IMR-90 (cell line): ENCODE results near the gene FAM110D. TPM values are rescaled to one million over a fixed set of nuclear protein-coding genes. Genes with fewer than 3 reads are reported as not detected.

Experiments
- ATAC-seq: fragments of 200-7000 bp; cut with Tn5 transposase; 2 replicates; pipeline ENCODE4 v1.9.1; 2020; ENCODE audit warnings: low read depth, mild to moderate bottlenecking, moderate library complexity
- BruUV-seq: library from RNA; stranded (reverse); fragments of 400-500 nt; replicated peaks from 2 replicates; lab custom pipeline; 2021; lab: Mats Ljungman, UMichigan
- CTCF ChIA-PET: fragments of 300-600 bp; formaldehyde crosslinking; extraction: SDS; loops from one replicate; lab custom pipeline; 2021; ENCODE audit warnings: antibody characterized with exemption; lab: Yijun Ruan, JAX
- POLR2A ChIA-PET: fragments of 300-600 bp; sonication (Branson Sonifier 250); formaldehyde crosslinking; loops from one replicate; lab custom pipeline; 2022; ENCODE audit warnings: antibody characterized with exemption; ENCODE audit not compliant: unreplicated experiment; lab: Charles Lee
- DNase-seq: peaks from one replicate; pipeline ENCODE4 v3.0.0; 2013
- H2AFZ ChIP-seq: replicated peaks from 2 replicates; pipeline ENCODE3; 2013; ENCODE audit warnings: low read length, mild to moderate bottlenecking; ENCODE audit not compliant: poor library complexity
- H2AK5ac ChIP-seq: 2 replicates; pipeline ENCODE4 v1.6.1; 2013; ENCODE audit warnings: low read depth, low read length, inconsistent platforms
- H2AK9ac ChIP-seq: replicated peaks from 2 replicates; pipeline ENCODE3; 2013; ENCODE audit warnings: mild to moderate bottlenecking, low read depth, low read length, moderate library complexity; ENCODE audit not compliant: poor library complexity
- H2BK120ac ChIP-seq: 2 replicates; pipeline ENCODE4 v1.6.1; 2013; ENCODE audit warnings: low read depth, low read length, inconsistent platforms
- H2BK15ac ChIP-seq: 3 replicates; pipeline ENCODE4 v1.6.1; 2013; ENCODE audit warnings: low read depth, low read length, inconsistent platforms
- H2BK20ac ChIP-seq: 2 replicates; pipeline ENCODE4 v1.6.1; 2013; ENCODE audit warnings: low read depth, mild to moderate bottlenecking, inconsistent platforms, low read length, moderate library complexity
- H2BK5ac ChIP-seq: 2 replicates; pipeline ENCODE4 v1.6.1; 2013; ENCODE audit warnings: mild to moderate bottlenecking, low read depth, low read length, inconsistent platforms; ENCODE audit not compliant: poor library complexity, severe bottlenecking
- H3K14ac ChIP-seq: replicated peaks from 2 replicates; pipeline ENCODE4 v1.6.1; 2013; ENCODE audit warnings: low read depth, low read length, inconsistent platforms
- H3K18ac ChIP-seq: 2 replicates; pipeline ENCODE4 v1.6.1; 2013; ENCODE audit warnings: low read depth, low read length, control low read depth
- H3K23ac ChIP-seq: 2 replicates; pipeline ENCODE4 v1.6.1; 2013; ENCODE audit warnings: low read depth, low read length, inconsistent platforms
- H3K27ac ChIP-seq: 2 replicates; pipeline ENCODE4 v1.5.1; 2013; ENCODE audit warnings: mild to moderate bottlenecking, control low read depth, low read length; ENCODE audit not compliant: insufficient read depth
- H3K27me3 ChIP-seq: 2 replicates; pipeline ENCODE4 v1.6.1; 2013; ENCODE audit warnings: low read length; ENCODE audit not compliant: control insufficient read depth, insufficient read depth
- H3K36me3 ChIP-seq: 2 replicates; pipeline ENCODE4 v1.6.1; 2013; ENCODE audit warnings: low read length, mixed read lengths; ENCODE audit not compliant: control insufficient read depth, insufficient read depth
- H3K4ac ChIP-seq: 2 replicates; pipeline ENCODE4 v1.6.1; 2013; ENCODE audit warnings: low read depth, low read length, inconsistent platforms
- H3K4me1 ChIP-seq: 2 replicates; pipeline ENCODE4 v1.6.1; 2013; ENCODE audit warnings: low read length, mixed read lengths; ENCODE audit not compliant: control insufficient read depth, insufficient read depth
- H3K4me2 ChIP-seq: 2 replicates; pipeline ENCODE4 v1.6.1; 2013; ENCODE audit warnings: low read depth, mild to moderate bottlenecking, control low read depth, low read length, moderate library complexity
- H3K4me3 ChIP-seq: 2 replicates; pipeline ENCODE4 v1.5.1; 2013; ENCODE audit warnings: low read depth, mild to moderate bottlenecking, control low read depth, low read length, moderate library complexity; ENCODE audit not compliant: insufficient read depth
- H3K56ac ChIP-seq: 2 replicates; pipeline ENCODE4 v1.6.1; 2013; ENCODE audit warnings: low read length, inconsistent platforms; ENCODE audit not compliant: insufficient read depth; ENCODE audit errors: extremely low read depth
- H3K79me1 ChIP-seq, 2 experiments: 2 replicates each; pipeline ENCODE4 v1.6.1; 2013; ENCODE audit warnings: low read length in 2 of 2, inconsistent platforms in 1 of 2, low read depth in 1 of 2
- H3K9ac ChIP-seq: 2 replicates; pipeline ENCODE4 v1.6.1; 2013; ENCODE audit warnings: low read depth, low read length, control low read depth
- H3K9me1 ChIP-seq: 2 replicates; pipeline ENCODE4 v1.6.1; 2013; ENCODE audit warnings: low read length, inconsistent platforms; ENCODE audit not compliant: insufficient read depth
- H3K9me3 ChIP-seq: 2 replicates; pipeline ENCODE4 v1.6.1; 2013; ENCODE audit warnings: low read length; ENCODE audit not compliant: control insufficient read depth, insufficient read depth
- H4K20me1 ChIP-seq: 2 replicates; pipeline ENCODE4 v1.6.1; 2013; ENCODE audit warnings: low read length, inconsistent platforms; ENCODE audit not compliant: insufficient read depth
- H4K5ac ChIP-seq: 2 replicates; pipeline ENCODE4 v1.6.1; 2013; ENCODE audit warnings: mild to moderate bottlenecking, low read depth, low read length, control low read depth
- H4K8ac ChIP-seq, 2 experiments: 2 replicates each; pipeline ENCODE4 v1.6.1; 2013; ENCODE audit warnings: low read depth in 2 of 2, low read length in 2 of 2, control low read depth in 1 of 2, inconsistent platforms in 1 of 2
- H4K91ac ChIP-seq: 2 replicates; pipeline ENCODE4 v1.6.1; 2013; ENCODE audit warnings: low read depth, low read length, inconsistent platforms; ENCODE audit not compliant: insufficient read depth
- CEBPB ChIP-seq: IDR thresholded peaks from 2 replicates; pipeline ENCODE4 v1.6.1; 2012; ENCODE audit warnings: low read depth, low read length, improper control_type of control experiment
- CTCF ChIP-seq: conservative IDR thresholded peaks from 2 replicates; pipeline ENCODE4 v1.5.1; 2012; ENCODE audit warnings: mild to moderate bottlenecking, low read depth, low read length, improper control_type of control experiment
- MXI1 ChIP-seq: IDR thresholded peaks from 2 replicates; pipeline ENCODE4 v1.6.1; 2012; ENCODE audit warnings: low read depth, mild to moderate bottlenecking, low read length, moderate library complexity, borderline replicate concordance
- RAD21 ChIP-seq: IDR thresholded peaks from 2 replicates; pipeline ENCODE4 v1.6.1; 2012; ENCODE audit warnings: low read length, improper control_type of control experiment
- RCOR1 ChIP-seq: IDR thresholded peaks from 2 replicates; pipeline ENCODE4 v1.6.1; 2012; ENCODE audit warnings: mild to moderate bottlenecking, low read length, improper control_type of control experiment; ENCODE audit not compliant: insufficient replicate concordance
- SMC3 ChIP-seq: fragments of 150-350 bp; IDR thresholded peaks from 2 replicates; pipeline ENCODE4 v1.6.1; 2016; ENCODE audit warnings: low read depth, mild to moderate bottlenecking, antibody characterized with exemption, low read length, moderate library complexity
- WGBS, 2 experiments: methylation state at CpG; one replicate each; pipeline versions ENCODE4 v1.1.5 to v1.1.7; 2013; ENCODE audit warnings: missing lambda C conversion rate in 2 of 2; ENCODE audit not compliant: insufficient read length in 1 of 2; ENCODE audit errors: extremely low coverage in 2 of 2; 5-methylcytosine and 5-hydroxymethylcytosine counted together
- dilution Hi-C: fragments of 300-500 bp; cut with HindIII; formaldehyde crosslinking; loops from one replicate; pipeline ENCODE4 v1.14.3; 2018; ENCODE audit warnings: low sequenced_read_pairs; ENCODE audit not compliant: unreplicated experiment
- in situ Hi-C: fragments of 300-500 bp; cut with MboI; formaldehyde crosslinking; loops from 3 replicates; pipeline ENCODE4 v1.14.3; 2019; ENCODE audit warnings: low sequenced_read_pairs, inconsistent platforms, mixed read lengths
- intact Hi-C: fragments of 100-400 bp; cut with micrococcal nuclease; formaldehyde crosslinking; loops from 2 replicates; pipeline ENCODE4 v1.10.0; 2022
- polyA plus RNA-seq, 3 experiments: library from polyadenylated mRNA; depleted of rRNA; stranded (reverse); fragments of >200 nt; gene quantifications; 2 replicates each; pipeline ENCODE4 v1.2.3, GENCODE V29; 2012; ENCODE audit warnings: low replicate concordance in 1 of 3
- total RNA-seq: library from RNA; depleted of rRNA; stranded (reverse); fragments of >200 nt; gene quantifications from 2 replicates; pipeline ENCODE4 v1.2.3, GENCODE V29; 2012

FAM110D gene
- total and polyA plus RNA-seq, 2 of the 4 experiments (the other 2 are of a cell fraction), result not detected

GRCh38 chr1:26145041-26145959 is 13.6 kb upstream of the FAM110D start:
- Histone ChIP-seq H4K20me1 (no peaks in the 10 kb centered on the region), H3K9ac (no peak overlapping the region), H3K9me1 (no peaks in the 10 kb centered on the region), H3K4me1 (no peaks in the 10 kb centered on the region), H2BK120ac (no peak overlapping the region), H4K5ac (no peak overlapping the region), H3K14ac (no peak overlapping the region), H3K4me3 (no peak overlapping the region), H3K23ac (no peak overlapping the region), H2BK15ac (no peak overlapping the region), H3K9me3 (no peaks in the 10 kb centered on the region), H3K27ac (no peak overlapping the region), H2BK20ac (no peak overlapping the region), H2AK5ac (no peak overlapping the region), H3K27me3 (peaks cover 27% of the 10 kb centered on the region), H4K8ac (no peak overlapping the region), H4K91ac (no peak overlapping the region), H3K36me3 (no peaks in the 10 kb centered on the region), H3K4me2 (peak overlapping the region; percentile 74; the same call in 1 of the 2 replicates), H3K18ac (no peak overlapping the region), H3K4ac (no peak overlapping the region), H2AFZ (peak overlapping the region; percentile 86), H2BK5ac (no peak overlapping the region), H2AK9ac (no peak overlapping the region), H3K79me1 (no peaks in the 10 kb centered on the region), H3K56ac (no peak overlapping the region)
- in situ Hi-C loops, result loop anchor here (5.0 kb wide), 2 partner anchors 38 to 103 kb away; no protein-coding TSS in a partner anchor
- ChIA-PET POLR2A (no interaction called here), CTCF (interaction anchor here (0.5 to 1.6 kb wide), 16 partner anchors 15 to 315 kb away, joined by 3 to 9 read pairs (median 3); partner anchors contain the start of genes CNKSR1 and PDIK1L)
- WGBS, 2 experiments, result 69% methylated on average over 2 of the region's 19 CpGs; no CpG with 5 or more reads in 1 of the 2 experiments
- DNase-seq, result peak; percentile 80
- dilution Hi-C loops, result no loop called here
- no TSS peak for BruUV-seq
- intact Hi-C loops, result loop anchor here (1.0 kb wide), 2 partner anchors 40 to 109 kb away; no protein-coding TSS in a partner anchor
- peak; percentile 97 for ATAC-seq
- TF ChIP-seq RCOR1, result no peak
- peak; percentile 72 for TF ChIP-seq CTCF
- TF ChIP-seq SMC3, result peak; percentile 92
- TF ChIP-seq CEBPB, result no peak
- TF ChIP-seq RAD21, result peak; percentile 77
- no peak for TF ChIP-seq MXI1
